HCT116 (cell line): ENCODE measurements around the gene PFDN4.

Experiments used
- CEBPB ChIP-seq: IDR thresholded peaks from 2 replicates; pipeline ENCODE4 v1.6.1; 2012; ENCODE audit warnings: low read depth
- CTCF ChIP-seq, 3 experiments: fragments of 200-600 bp in 1 of 3; sonication (generic) in 1 of 3; IDR thresholded peaks in 2 of 3; conservative IDR thresholded peaks in 1 of 3; 2 replicates each; pipeline ENCODE4 v1.5.1; 2012 to 2017; ENCODE audit warnings: low read depth in 2 of 3, low read length in 2 of 3, antibody characterized with exemption in 1 of 3, borderline replicate concordance in 1 of 3, control low read depth in 1 of 3, mild to moderate bottlenecking in 1 of 3, mixed read lengths in 1 of 3, mixed run types in 1 of 3, moderate library complexity in 1 of 3; ENCODE audit not compliant: insufficient read depth in 1 of 3
- EGR1 ChIP-seq: IDR thresholded peaks from 2 replicates; pipeline ENCODE4 v1.6.1; 2012; ENCODE audit warnings: low read depth
- ELF1 ChIP-seq: IDR thresholded peaks from 2 replicates; pipeline ENCODE4 v1.6.1; 2012; ENCODE audit warnings: low read depth, borderline replicate concordance
- EZH2 ChIP-seq: fragments of 200-600 bp; sonication (generic); IDR thresholded peaks from 2 replicates; pipeline ENCODE4 v1.6.1; 2017; ENCODE audit warnings: antibody characterized with exemption, mixed run types
- EZH2phosphoT487 ChIP-seq: fragments of 200-600 bp; IDR thresholded peaks from 2 replicates; pipeline ENCODE4 v1.6.1; 2018; ENCODE audit warnings: antibody characterized with exemption, borderline replicate concordance
- MAX ChIP-seq: IDR thresholded peaks from 2 replicates; pipeline ENCODE4 v1.6.1; 2012
- POLR2A ChIP-seq: IDR thresholded peaks from 2 replicates; pipeline ENCODE4 v1.7.0; 2011; ENCODE audit warnings: borderline replicate concordance; ENCODE audit not compliant: insufficient read depth, insufficient read length; ENCODE audit errors: extremely low read depth
- RAD21 ChIP-seq: IDR thresholded peaks from 2 replicates; pipeline ENCODE4 v1.6.1; 2012; ENCODE audit warnings: low read depth, mild to moderate bottlenecking
- SP1 ChIP-seq: IDR thresholded peaks from 2 replicates; pipeline ENCODE4 v1.6.1; 2012; ENCODE audit warnings: low read depth
- YY1 ChIP-seq: IDR thresholded peaks from 2 replicates; pipeline ENCODE4 v1.6.1; 2011; ENCODE audit warnings: low read length, low read depth, moderate library complexity, mild to moderate bottlenecking; ENCODE audit not compliant: insufficient replicate concordance; ENCODE audit errors: extremely low read depth
- ZBTB33 ChIP-seq: IDR thresholded peaks from 2 replicates; pipeline ENCODE4 v1.6.1; 2011; ENCODE audit warnings: mild to moderate bottlenecking, low read length, moderate library complexity; ENCODE audit not compliant: insufficient replicate concordance; ENCODE audit errors: extremely low read depth

GRCh38 chr20:54257071-54257816 is 49.4 kb downstream of the PFDN4 start:
- no peak for TF ChIP-seq ZBTB33
- TF ChIP-seq CTCF (IDR thresholded peaks at IDR 0.05 in 2 of 3, conservative IDR thresholded peaks at IDR 0.05 in 1 of 3; ENCODE audit: borderline replicate concordance in 1 of 3, insufficient read depth in 1 of 3, low read depth in 2 of 3, low read length in 2 of 3) = no peak
- TF ChIP-seq POLR2A = no peak
- no peak for TF ChIP-seq EGR1
- TF ChIP-seq CEBPB = peak; percentile 86
- no peak for TF ChIP-seq RAD21
- no peak for TF ChIP-seq EZH2
- no peak for TF ChIP-seq EZH2phosphoT487
- TF ChIP-seq MAX = no peak
- no peak for TF ChIP-seq ELF1
- TF ChIP-seq YY1 = no peak
- TF ChIP-seq SP1 = peak; percentile 62
